Measurements from ENCODE around the gene CCDC57.

- TF ChIP-seq CTCF (IDR thresholded peaks at IDR 0.05) (no peak), POLR2A (IDR thresholded peaks at IDR 0.05) (no peak)
Measured at GRCh38 chr17:82222816-82223215, 10.2 kb upstream of the CCDC57 start.

Measured in heart left ventricle (tissue), 13 donors.